ENCODE data around the gene FEM1B.
"Not testable (repeated sequence)": the region's sequence is repeated elsewhere in the genome, so short reads cannot be mapped to it uniquely, and the experiment has no call there.

Gene FEM1B

GRCh38 chr15:68277603-68278344 lies at the start of gene FEM1B:
Gene FEM1B, plus strand, starts transcription at chr15:68277745. Its CDS starts 673 bp downstream, at chr15:68278418.
- DNase-seq (ENCODE audit: low spot score): peak; percentile 88

GRCh38 chr15:68228143-68228970 lies 49.2 kb upstream of the FEM1B start:
- no peak for DNase-seq (ENCODE audit: low spot score)

- DNase-seq (ENCODE audit: low spot score): peak; percentile 19
These were observed 48.6 kb upstream of the FEM1B start for GRCh38 chr15:68228971-68229385.

GRCh38 chr15:68229386-68230156 lies 48.0 kb upstream of the FEM1B start, which contains the start of gene CLN6:
Gene CLN6, minus strand, starts transcription at chr15:68229728. Its CDS starts 144 bp downstream, at chr15:68229584.
- peak; percentile 75 for DNase-seq (ENCODE audit: low spot score)

GRCh38 chr15:68230157-68231100 lies 47.1 kb upstream of the FEM1B start:
- no peak for DNase-seq (ENCODE audit: low spot score)

- DNase-seq (ENCODE audit: low spot score): no peak
These were observed 46.3 kb upstream of the FEM1B start for GRCh38 chr15:68231102-68231818.

GRCh38 chr15:68232449-68232848 lies 45.1 kb upstream of the FEM1B start:
- no peak for DNase-seq (ENCODE audit: low spot score)

- no peak for DNase-seq (ENCODE audit: low spot score)
These were observed 44.6 kb upstream of the FEM1B start for GRCh38 chr15:68232937-68233336.

GRCh38 chr15:68234060-68234459 lies 43.5 kb upstream of the FEM1B start:
- no peak for DNase-seq (ENCODE audit: low spot score)

GRCh38 chr15:68234520-68234919 lies 43.0 kb upstream of the FEM1B start:
- not testable (repeated sequence) for DNase-seq (ENCODE audit: low spot score)

GRCh38 chr15:68235022-68235421 lies 42.5 kb upstream of the FEM1B start:
- no peak for DNase-seq (ENCODE audit: low spot score)

GRCh38 chr15:68239025-68239424 lies 38.5 kb upstream of the FEM1B start:
- no peak for DNase-seq (ENCODE audit: low spot score)

- no peak for DNase-seq (ENCODE audit: low spot score)
These were observed 36.2 kb upstream of the FEM1B start for GRCh38 chr15:68241088-68241935.

GRCh38 chr15:68244235-68244634 lies 33.3 kb upstream of the FEM1B start:
- DNase-seq (ENCODE audit: low spot score): no peak

- no peak for DNase-seq (ENCODE audit: low spot score)
These were observed 28.4 kb upstream of the FEM1B start for GRCh38 chr15:68249058-68249713.

GRCh38 chr15:68252925-68253534 lies 24.5 kb upstream of the FEM1B start:
- peak; percentile 55 for DNase-seq (ENCODE audit: low spot score)

- DNase-seq (ENCODE audit: low spot score): peak; percentile 53
These were observed 20.7 kb upstream of the FEM1B start for GRCh38 chr15:68256675-68257450.

GRCh38 chr15:68258692-68259091 lies 18.9 kb upstream of the FEM1B start:
- DNase-seq (ENCODE audit: low spot score): no peak
